ENCODE results near the gene RTKN2.

GRCh38 chr10:62284221-62284620 lies 15.6 kb upstream of the RTKN2 start:
- TF ChIP-seq POLR2A (IDR thresholded peaks at IDR 0.05), result no peak
- no peak for TF ChIP-seq CTCF (IDR thresholded peaks at IDR 0.05)

Measured in Peyer's patch (tissue), 4 donors.